HepG2 (cell line): ENCODE results near the gene SLX9. TPM values are rescaled to one million over a fixed set of nuclear protein-coding genes. Genes with fewer than 3 reads are reported as not detected.

Source experiments
- CHD4 ChIP-seq: fragments of 200-600 bp; sonication (generic); IDR thresholded peaks from 2 replicates; pipeline ENCODE4 v1.7.0; 2017; ENCODE audit warnings: mild to moderate bottlenecking, low read length, borderline replicate concordance
- FOSL2 ChIP-seq: sonication (generic); formaldehyde crosslinking; IDR thresholded peaks from 2 replicates; pipeline ENCODE4 v1.4.0; 2020; ENCODE audit warnings: missing genetic modification reagents
- GABPB1 ChIP-seq: IDR thresholded peaks from 2 replicates; pipeline ENCODE4 v1.6.1; 2016; ENCODE audit warnings: mild to moderate bottlenecking, missing genetic modification reagents, moderate library complexity, missing compliant biosample characterization
- HNF4A ChIP-seq: sonication (generic); formaldehyde crosslinking; IDR thresholded peaks from 2 replicates; pipeline ENCODE4 v1.4.0; 2020; ENCODE audit warnings: missing genetic modification reagents
- HNRNPH1 ChIP-seq: fragments of 200-400 bp; formaldehyde crosslinking; optimal IDR thresholded peaks from 2 replicates; pipeline ENCODE3; 2017; ENCODE audit warnings: mild to moderate bottlenecking, low read depth, low read length
- ISL2 ChIP-seq: sonication (generic); formaldehyde crosslinking; IDR thresholded peaks from 2 replicates; pipeline ENCODE4 v1.5.0; 2020; ENCODE audit warnings: missing genetic modification reagents
- PHF8 ChIP-seq: sonication (generic); formaldehyde crosslinking; IDR thresholded peaks from 2 replicates; pipeline ENCODE4 v1.5.0; 2020; ENCODE audit warnings: missing genetic modification reagents
- REPIN1 ChIP-seq: sonication (generic); formaldehyde crosslinking; IDR thresholded peaks from 2 replicates; pipeline ENCODE4 v1.8.0; 2022; ENCODE audit warnings: missing genetic modification reagents, low read depth, mild to moderate bottlenecking, borderline replicate concordance
- RNF219 ChIP-seq: sonication (generic); formaldehyde crosslinking; IDR thresholded peaks from 2 replicates; pipeline ENCODE4 v1.5.0; 2020; ENCODE audit warnings: mild to moderate bottlenecking, missing genetic modification reagents
- ZFP37 ChIP-seq: sonication (generic); formaldehyde crosslinking; IDR thresholded peaks from 2 replicates; pipeline ENCODE4 v1.4.0; 2020; ENCODE audit warnings: missing genetic modification reagents, borderline replicate concordance
- ZNF549 ChIP-seq: sonication (generic); formaldehyde crosslinking; IDR thresholded peaks from 2 replicates; pipeline ENCODE4 v1.5.0; 2020; ENCODE audit warnings: missing genetic modification reagents
- ZNF609 ChIP-seq: sonication (generic); formaldehyde crosslinking; IDR thresholded peaks from 2 replicates; pipeline ENCODE4 v1.4.0; 2020; ENCODE audit warnings: mild to moderate bottlenecking, missing genetic modification reagents, borderline replicate concordance
- polyA plus RNA-seq, 8 experiments: library from polyadenylated mRNA; depleted of rRNA in 3 of 8; stranded (reverse) in 7 of 8; unstranded in 1 of 8; fragments of >200 nt; fragmentation: Illumina TruSeq in 4 of 8; extraction: Trizol in 4 of 8; gene quantifications; 2 replicates each; pipeline versions ENCODE4 v1.2.1 to v1.2.3, GENCODE V29; 2011 to 2016; ENCODE audit warnings: low read depth in 4 of 8, missing spikeins in 1 of 8, mixed read lengths in 1 of 8; ENCODE audit not compliant: insufficient read depth in 1 of 8
- total RNA-seq, 5 experiments: library from RNA; depleted of rRNA; stranded (reverse); fragments of >200 nt; fragmentation: Illumina TruSeq; extraction: Trizol; gene quantifications; 2 replicates each; pipeline ENCODE4 v1.2.3, GENCODE V29; 2016; ENCODE audit warnings: low read depth in 1 of 5
- TF ChIP-seq, protein P1 (sequence below): sonication (generic); formaldehyde crosslinking; IDR thresholded peaks from 2 replicates; pipeline ENCODE4 v1.4.0; 2020; ENCODE audit warnings: mild to moderate bottlenecking, missing genetic modification reagents
- TF ChIP-seq, protein P2 (sequence below), 2 experiments: IDR thresholded peaks; 2 replicates each; pipeline ENCODE4 v1.6.1; 2011 to 2012; ENCODE audit warnings: low read length in 2 of 2, borderline replicate concordance in 1 of 2, low read depth in 1 of 2, mild to moderate bottlenecking in 1 of 2, moderate library complexity in 1 of 2

Gene SLX9
- total and polyA plus RNA-seq, 2 of the 13 experiments (the other 11 are each of a cell fraction or from before 2014, with no cell fraction given), result 21.0 to 47.1 TPM

- TF ChIP-seq, protein P1, sequence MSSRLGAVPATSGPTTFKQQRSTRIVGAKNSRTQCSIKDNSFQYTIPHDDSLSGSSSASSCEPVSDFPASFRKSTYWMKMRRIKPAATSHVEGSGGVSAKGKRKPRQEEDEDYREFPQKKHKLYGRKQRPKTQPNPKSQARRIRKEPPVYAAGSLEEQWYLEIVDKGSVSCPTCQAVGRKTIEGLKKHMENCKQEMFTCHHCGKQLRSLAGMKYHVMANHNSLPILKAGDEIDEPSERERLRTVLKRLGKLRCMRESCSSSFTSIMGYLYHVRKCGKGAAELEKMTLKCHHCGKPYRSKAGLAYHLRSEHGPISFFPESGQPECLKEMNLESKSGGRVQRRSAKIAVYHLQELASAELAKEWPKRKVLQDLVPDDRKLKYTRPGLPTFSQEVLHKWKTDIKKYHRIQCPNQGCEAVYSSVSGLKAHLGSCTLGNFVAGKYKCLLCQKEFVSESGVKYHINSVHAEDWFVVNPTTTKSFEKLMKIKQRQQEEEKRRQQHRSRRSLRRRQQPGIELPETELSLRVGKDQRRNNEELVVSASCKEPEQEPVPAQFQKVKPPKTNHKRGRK (CRISPR knock-in tag), result no peak
- TF ChIP-seq RNF219 (CRISPR knock-in tag) (no peak), HNRNPH1 (no peak), HNF4A (CRISPR knock-in tag) (peak; percentile 79), ZNF609 (CRISPR knock-in tag) (peak; percentile 50; the same call in 1 of the 2 replicates), PHF8 (CRISPR knock-in tag) (peak; percentile 77), REPIN1 (CRISPR knock-in tag) (peak; percentile 74; the same call in 1 of the 2 replicates), CHD4 (no peak), ZFP37 (CRISPR knock-in tag) (0 out of 2 replicates have a peak, but pooled peaks have one; percentile 53), ISL2 (CRISPR knock-in tag) (peak; percentile 30; the same call in 1 of the 2 replicates), ZNF549 (CRISPR knock-in tag) (0 out of 2 replicates have a peak, but pooled peaks have one; percentile 34), GABPB1 (CRISPR knock-in tag) (peak; percentile 82), FOSL2 (peak; percentile 30; the same call in 1 of the 2 replicates)
- TF ChIP-seq, protein P2, sequence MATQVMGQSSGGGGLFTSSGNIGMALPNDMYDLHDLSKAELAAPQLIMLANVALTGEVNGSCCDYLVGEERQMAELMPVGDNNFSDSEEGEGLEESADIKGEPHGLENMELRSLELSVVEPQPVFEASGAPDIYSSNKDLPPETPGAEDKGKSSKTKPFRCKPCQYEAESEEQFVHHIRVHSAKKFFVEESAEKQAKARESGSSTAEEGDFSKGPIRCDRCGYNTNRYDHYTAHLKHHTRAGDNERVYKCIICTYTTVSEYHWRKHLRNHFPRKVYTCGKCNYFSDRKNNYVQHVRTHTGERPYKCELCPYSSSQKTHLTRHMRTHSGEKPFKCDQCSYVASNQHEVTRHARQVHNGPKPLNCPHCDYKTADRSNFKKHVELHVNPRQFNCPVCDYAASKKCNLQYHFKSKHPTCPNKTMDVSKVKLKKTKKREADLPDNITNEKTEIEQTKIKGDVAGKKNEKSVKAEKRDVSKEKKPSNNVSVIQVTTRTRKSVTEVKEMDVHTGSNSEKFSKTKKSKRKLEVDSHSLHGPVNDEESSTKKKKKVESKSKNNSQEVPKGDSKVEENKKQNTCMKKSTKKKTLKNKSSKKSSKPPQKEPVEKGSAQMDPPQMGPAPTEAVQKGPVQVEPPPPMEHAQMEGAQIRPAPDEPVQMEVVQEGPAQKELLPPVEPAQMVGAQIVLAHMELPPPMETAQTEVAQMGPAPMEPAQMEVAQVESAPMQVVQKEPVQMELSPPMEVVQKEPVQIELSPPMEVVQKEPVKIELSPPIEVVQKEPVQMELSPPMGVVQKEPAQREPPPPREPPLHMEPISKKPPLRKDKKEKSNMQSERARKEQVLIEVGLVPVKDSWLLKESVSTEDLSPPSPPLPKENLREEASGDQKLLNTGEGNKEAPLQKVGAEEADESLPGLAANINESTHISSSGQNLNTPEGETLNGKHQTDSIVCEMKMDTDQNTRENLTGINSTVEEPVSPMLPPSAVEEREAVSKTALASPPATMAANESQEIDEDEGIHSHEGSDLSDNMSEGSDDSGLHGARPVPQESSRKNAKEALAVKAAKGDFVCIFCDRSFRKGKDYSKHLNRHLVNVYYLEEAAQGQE (IDR thresholded peaks at IDR 0.05; ENCODE audit: borderline replicate concordance in 1 of 2, low read depth in 1 of 2, low read length in 2 of 2), result no peak
Observed at GRCh38 chr21:44984792-44985440, 45.1 kb downstream of the SLX9 start (continued).
